ENCODE data around the gene SH3BP1. TPM values are rescaled to one million over a fixed set of nuclear protein-coding genes. Genes with fewer than 3 reads are reported as not detected.

Gene SH3BP1
- total and polyA plus RNA-seq, 2 of the 8 experiments (the other 6 are each of a cell fraction or from before 2014, with no cell fraction given), result 23.9 to 40.3 TPM

DNA sequence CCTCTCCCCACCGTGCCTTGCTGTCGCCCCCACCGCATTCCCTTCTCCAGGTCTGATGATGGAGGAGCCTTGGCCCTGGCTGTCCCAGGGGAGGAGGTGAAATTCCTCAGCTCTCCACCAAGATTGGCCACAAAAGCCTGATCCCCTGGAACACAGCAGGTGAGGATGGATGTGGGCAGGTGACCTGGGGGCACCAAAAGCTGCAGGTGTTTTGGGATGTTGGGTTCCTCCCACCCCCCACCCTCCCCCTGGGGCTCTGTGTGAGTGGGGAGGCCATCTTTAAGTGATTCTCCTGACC is 58.0 kb downstream of the SH3BP1 start:
- Histone ChIP-seq H3K27ac (ENCODE audit: low read depth, low read length) (peak overlapping the region; percentile 31; the same call in 1 of the 2 replicates), H3K14ac (ENCODE audit: insufficient read length) (no peak overlapping the region), H3K23ac (ENCODE audit: insufficient read length) (no peak overlapping the region), H2BK20ac (ENCODE audit: low read length) (no peak overlapping the region), H3K79me2 (ENCODE audit: control insufficient read depth in 1 of 2, insufficient read depth in 2 of 2, low read length in 2 of 2) (no peaks in the 10 kb centered on the region), H4K91ac (replicated peaks; ENCODE audit: insufficient read length, low read length) (no peak overlapping the region), H2BK5ac (ENCODE audit: low read depth, low read length) (peak overlapping the region; percentile 86; the same call in 1 of the 2 replicates), H3K4ac (replicated peaks; ENCODE audit: insufficient read length, low read depth, low read length) (peak overlapping the region; percentile 64), H2BK12ac (ENCODE audit: low read depth, low read length) (no peak overlapping the region), H4K20me1 (replicated peaks in 1 of 2; ENCODE audit: control insufficient read depth in 1 of 2, insufficient read depth in 2 of 2, low read length in 2 of 2) (peaks cover 0 to 1% of the 10 kb centered on the region in 2 experiments), H3K4me3 (ENCODE audit: extremely low read depth in 1 of 4, insufficient read depth in 2 of 4, low read depth in 3 of 4, low read length in 4 of 4) (peak overlapping the region; percentile 52 to 76 (median 72)), H3K79me1 (ENCODE audit: low read depth, low read length) (no peaks in the 10 kb centered on the region; the same call in none of the 2 replicates), H2AFZ (ENCODE audit: low read length) (no peak overlapping the region), H3K9ac (replicated peaks in 1 of 4; ENCODE audit: extremely low read depth in 1 of 4, low read depth in 3 of 4, low read length in 3 of 4) (peak overlapping the region in 2 of 4 experiments; percentile 58 to 63; a peak in 3 of 7 replicates), H3K4me1 (replicated peaks in 1 of 4; ENCODE audit: control insufficient read depth in 3 of 4, insufficient read depth in 4 of 4, low read length in 3 of 4) (peaks cover 0 to 4% (median 0%) of the 10 kb centered on the region in 4 experiments; a peak in 2 of 7 replicates), H4K8ac (ENCODE audit: extremely low read depth, insufficient read depth, low read length) (peak overlapping the region; percentile 36; the same call in 1 of the 2 replicates), H3K36me3 (ENCODE audit: control insufficient read depth in 2 of 4, insufficient read depth in 4 of 4, low read length in 3 of 4) (peaks cover 2 to 21% (median 10%) of the 10 kb centered on the region in 4 experiments; a peak in 6 of 8 replicates), H3K56ac (replicated peaks; ENCODE audit: insufficient read length, low read depth, low read length) (no peak overlapping the region), H3K23me2 (ENCODE audit: low read depth, low read length) (peaks cover 6% of the 10 kb centered on the region; the same call in 1 of the 2 replicates), H3K27me3 (replicated peaks in 1 of 4; ENCODE audit: control insufficient read depth in 3 of 4, extremely low read depth in 1 of 4, insufficient read depth in 3 of 4, low read length in 3 of 4) (no peaks in the 10 kb centered on the region), H3K9me3 (ENCODE audit: insufficient read depth in 2 of 2, low read depth in 1 of 2, low read length in 1 of 2) (no peaks in the 10 kb centered on the region), H4K5ac (ENCODE audit: insufficient read length, low read depth, low read length) (peak overlapping the region; percentile 8), H3K4me2 (ENCODE audit: insufficient read depth in 1 of 2, low read depth in 2 of 2, low read length in 2 of 2) (peak overlapping the region; percentile 71 to 90), H2BK120ac (replicated peaks; ENCODE audit: low read depth, low read length) (no peak overlapping the region), H2BK15ac (ENCODE audit: low read length) (no peak overlapping the region), H2AK5ac (ENCODE audit: low read depth, low read length) (no peak overlapping the region), H3K18ac (ENCODE audit: extremely low read depth, low read length) (peak overlapping the region; percentile 90)
- DNase-seq (ENCODE audit: low read depth in 1 of 2, low spot score in 2 of 2), result peak in 1 of 2 experiments; percentile 73
- FAIRE-seq, result no peak
- POLR2A ChIA-PET (ENCODE audit: partially characterized antibody), result interaction anchor here (0.6 to 4.8 kb wide), 17 partner anchors 11 to 109 kb away, joined by 3 to 30 read pairs (median 4); partner anchors contain the start of genes GGA1, NOL12, PDXP and SH3BP1
- 0 out of 4 replicates have a peak, but pooled peaks of 1 of the 2 experiments have one; percentile 36 for TF ChIP-seq HDAC2 (IDR thresholded peaks at IDR 0.05; ENCODE audit: borderline replicate concordance in 1 of 2, low read depth in 2 of 2, low read length in 2 of 2)
- no peak for TF ChIP-seq EZH2 (IDR thresholded peaks at IDR 0.05; ENCODE audit: low read depth, low read length, severe bottlenecking)
- 0 out of 2 replicates have a peak, but pooled peaks have one; percentile 29 for TF ChIP-seq SP1 (IDR thresholded peaks at IDR 0.05; ENCODE audit: low read depth, low read length)
- TF ChIP-seq, protein P1, sequence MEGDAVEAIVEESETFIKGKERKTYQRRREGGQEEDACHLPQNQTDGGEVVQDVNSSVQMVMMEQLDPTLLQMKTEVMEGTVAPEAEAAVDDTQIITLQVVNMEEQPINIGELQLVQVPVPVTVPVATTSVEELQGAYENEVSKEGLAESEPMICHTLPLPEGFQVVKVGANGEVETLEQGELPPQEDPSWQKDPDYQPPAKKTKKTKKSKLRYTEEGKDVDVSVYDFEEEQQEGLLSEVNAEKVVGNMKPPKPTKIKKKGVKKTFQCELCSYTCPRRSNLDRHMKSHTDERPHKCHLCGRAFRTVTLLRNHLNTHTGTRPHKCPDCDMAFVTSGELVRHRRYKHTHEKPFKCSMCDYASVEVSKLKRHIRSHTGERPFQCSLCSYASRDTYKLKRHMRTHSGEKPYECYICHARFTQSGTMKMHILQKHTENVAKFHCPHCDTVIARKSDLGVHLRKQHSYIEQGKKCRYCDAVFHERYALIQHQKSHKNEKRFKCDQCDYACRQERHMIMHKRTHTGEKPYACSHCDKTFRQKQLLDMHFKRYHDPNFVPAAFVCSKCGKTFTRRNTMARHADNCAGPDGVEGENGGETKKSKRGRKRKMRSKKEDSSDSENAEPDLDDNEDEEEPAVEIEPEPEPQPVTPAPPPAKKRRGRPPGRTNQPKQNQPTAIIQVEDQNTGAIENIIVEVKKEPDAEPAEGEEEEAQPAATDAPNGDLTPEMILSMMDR (IDR thresholded peaks at IDR 0.05; ENCODE audit: control extremely low read depth in 1 of 3, insufficient read depth in 1 of 3, low read depth in 1 of 3, low read length in 3 of 3), result peak in 1 of 3 experiments; percentile 5; a peak in 1 of 4 replicates
- TF ChIP-seq CEBPB (IDR thresholded peaks at IDR 0.05; ENCODE audit: low read depth, low read length), result no peak
- TF ChIP-seq TEAD4 (IDR thresholded peaks at IDR 0.05; ENCODE audit: low read depth, low read length), result 0 out of 2 replicates have a peak, but pooled peaks have one; percentile 3
- TF ChIP-seq RAD21 (IDR thresholded peaks at IDR 0.05 in 1 of 2, conservative IDR thresholded peaks at IDR 0.05 in 1 of 2; ENCODE audit: low read depth in 2 of 2, low read length in 2 of 2), result 0 out of 4 replicates have a peak, but pooled peaks of 1 of the 2 experiments have one; percentile 1
- 0 out of 2 replicates have a peak, but pooled peaks have one; percentile 33 for TF ChIP-seq YY1 (IDR thresholded peaks at IDR 0.05; ENCODE audit: low read depth, low read length)
- WGBS, 2 experiments (ENCODE audit: extremely low coverage in 1 of 2, insufficient coverage in 1 of 2, insufficient read length in 1 of 2, insufficient replicate concordance in 2 of 2, low coverage in 1 of 2, low lambda C conversion rate in 2 of 2, missing lambda C conversion rate in 1 of 2), result 10% methylated on average over 3 of the region's 3 CpGs; no CpG with 5 or more reads in 1 of the 2 experiments
- CTCF ChIA-PET (ENCODE audit: partially characterized antibody), result interaction anchor here (0.6 to 3.9 kb wide), 11 partner anchors 11 to 138 kb away, joined by 3 to 14 read pairs (median 5); partner anchors contain the start of genes LGALS1 and NOL12

Measured in H1 (cell line).